Activated CD4-positive, CD25-positive, alpha-beta regulatory T cell (primary cell): Measurements from ENCODE around the gene C1QBP.
"Not testable (repeated sequence)": the region's sequence is repeated elsewhere in the genome, so short reads cannot be mapped to it uniquely, and the experiment has no call there.

Source experiments
- DNase-seq, 4 experiments: peaks; one replicate each; lab custom pipeline; 2025; lab: John Stamatoyannopoulos, UW

The C1QBP gene

GRCh38 chr17:5438716-5439445 is at the start of gene C1QBP:
TSS of gene C1QBP (minus strand) at chr17:5439155. CDS start at chr17:5439073, 82 bp downstream.
- DNase-seq: peak; percentile 84 to 90 (median 86)

- DNase-seq: no peak
Measured at GRCh38 chr17:5488752-5489151, 49.8 kb upstream of the C1QBP start.

GRCh38 chr17:5486206-5487124 is 47.5 kb upstream of the C1QBP start, which contains the start of gene MIS12:
TSS of gene MIS12 (plus strand) at chr17:5486566. CDS start at chr17:5488863, 2,297 bp downstream.
- peak; percentile 91 to 96 (median 94) for DNase-seq

DNA sequence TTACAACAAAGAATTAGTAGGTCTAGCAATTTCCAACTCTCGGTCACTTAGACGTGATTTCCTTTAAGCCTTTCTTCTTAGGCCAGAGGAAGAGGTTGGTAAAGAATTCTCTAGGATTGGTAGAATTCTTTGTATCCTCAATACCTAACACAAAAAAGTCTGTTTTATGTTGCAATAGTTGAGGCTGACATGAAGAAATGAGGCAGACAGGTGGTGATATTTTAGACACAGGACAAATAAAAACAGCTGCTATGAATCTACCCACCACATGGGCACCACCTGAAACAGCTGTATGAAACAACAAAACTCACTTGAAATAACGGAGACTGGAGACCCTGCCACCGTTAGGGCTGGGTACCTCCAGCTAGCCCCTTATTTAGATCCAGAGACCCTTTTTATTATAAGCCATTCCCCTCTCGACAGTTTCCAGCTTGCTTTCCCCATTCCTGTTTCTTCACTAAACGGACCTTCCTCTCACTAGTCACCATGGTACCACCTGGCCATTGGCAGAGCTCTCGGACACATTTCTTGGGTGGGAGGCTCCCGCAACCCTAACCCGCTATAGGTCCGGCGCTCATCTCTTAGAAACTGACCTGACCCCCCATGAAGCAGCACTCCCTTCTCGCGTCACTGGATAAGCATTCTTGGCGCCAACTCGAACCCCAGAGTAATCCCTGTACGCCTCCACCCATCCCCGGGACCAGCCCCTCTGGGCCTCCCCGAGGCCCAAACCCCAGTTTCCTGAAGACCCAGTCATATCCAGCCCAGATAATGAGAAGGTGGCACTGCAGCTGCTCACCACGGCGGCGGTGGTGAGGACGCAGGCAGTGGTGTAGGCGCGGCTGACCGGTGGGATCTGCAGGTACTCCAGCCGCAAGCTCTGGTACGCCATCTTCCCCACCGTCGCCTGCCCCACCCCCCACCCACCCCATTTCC is 46.6 kb upstream of the C1QBP start, which contains the start of gene DERL2:
Gene DERL2, minus strand, starts transcription at position 909 of the 936 bp plus-strand sequence. Its CDS starts 17 bp downstream, at position 892.
- DNase-seq: no peak

- DNase-seq: no peak
Measured at GRCh38 chr17:5481451-5481850, 42.5 kb upstream of the C1QBP start.

DNA sequence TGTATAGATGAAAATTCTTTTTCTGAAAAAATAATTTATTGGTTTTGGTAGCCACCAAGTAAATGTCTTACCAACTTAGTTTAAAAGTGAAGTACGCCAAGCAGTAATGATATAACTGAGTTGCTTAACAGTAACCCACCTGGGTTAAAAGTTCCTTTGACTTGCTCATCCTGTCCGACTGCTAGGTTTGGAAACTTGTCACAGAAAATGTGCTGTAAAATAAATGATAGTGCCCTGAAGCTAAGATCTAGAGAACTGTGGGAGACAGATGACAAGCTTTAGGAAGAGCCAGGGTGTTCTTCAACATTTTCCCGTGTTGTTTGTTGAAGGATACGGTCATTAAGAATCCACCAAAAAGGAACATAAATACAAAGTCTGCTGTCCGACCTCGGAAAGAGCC is 42.0 kb upstream of the C1QBP start:
- no peak for DNase-seq

DNA sequence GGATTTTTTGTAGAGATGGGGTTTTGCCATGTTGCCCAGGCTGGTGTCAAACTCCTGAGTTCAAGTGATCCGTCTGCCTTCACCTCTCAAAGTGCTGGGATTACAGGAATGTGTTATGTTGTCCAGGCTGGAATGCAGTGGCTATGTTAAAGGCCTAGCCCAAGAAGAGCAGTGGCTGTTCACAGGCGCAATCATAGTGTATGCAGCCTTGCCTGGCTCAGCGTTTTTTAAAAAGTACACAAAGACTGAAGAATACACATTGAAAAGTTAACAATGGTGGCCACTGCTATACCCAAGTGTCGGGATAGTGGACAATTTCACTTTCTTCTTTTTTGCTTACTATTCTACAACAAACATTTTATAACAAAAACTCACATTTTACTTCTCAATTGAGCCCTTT is 40.0 kb upstream of the C1QBP start:
- no peak for DNase-seq

DNA sequence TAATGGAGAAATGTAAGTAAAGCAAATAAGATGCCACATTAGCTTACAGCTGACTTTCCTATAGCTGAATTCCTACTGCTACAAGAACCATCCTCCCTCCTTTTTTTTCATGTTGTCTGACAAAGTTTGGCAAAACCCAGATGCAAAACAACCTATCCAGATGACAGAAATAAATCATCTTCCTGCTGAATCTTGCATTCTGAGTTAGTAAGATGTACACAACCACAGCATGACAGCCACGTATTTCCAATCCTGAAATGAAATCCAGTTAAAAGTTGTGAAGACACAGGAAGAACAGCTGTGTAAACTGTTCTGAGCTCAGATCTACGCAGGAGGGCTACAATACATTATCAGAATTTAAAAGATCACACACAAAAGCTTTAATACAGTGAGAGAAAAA is 35.0 kb upstream of the C1QBP start:
- no peak for DNase-seq

- DNase-seq: no peak
Measured at GRCh38 chr17:5472511-5472910, 33.6 kb upstream of the C1QBP start.

GRCh38 chr17:5468075-5468473 is 29.1 kb upstream of the C1QBP start:
- no peak for DNase-seq

DNA sequence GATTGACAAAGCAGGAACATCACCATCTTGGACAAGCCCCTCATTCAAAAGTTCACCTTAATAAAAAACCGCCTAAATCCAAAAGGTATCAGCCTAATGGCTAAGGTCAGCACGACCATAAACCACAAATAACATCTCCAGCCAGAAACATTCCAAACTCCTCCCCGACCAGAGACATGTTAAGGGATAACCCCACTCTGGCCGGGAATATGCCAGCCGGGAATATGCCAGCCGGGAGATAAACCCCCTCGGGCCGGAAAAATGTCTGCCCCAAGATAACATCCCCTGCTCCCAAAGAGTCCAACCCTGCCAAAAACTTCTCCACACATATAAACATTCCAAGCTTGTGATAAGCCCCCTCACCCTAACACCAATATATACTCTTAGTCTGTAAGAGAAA is 28.5 kb upstream of the C1QBP start:
- no peak for DNase-seq

DNA sequence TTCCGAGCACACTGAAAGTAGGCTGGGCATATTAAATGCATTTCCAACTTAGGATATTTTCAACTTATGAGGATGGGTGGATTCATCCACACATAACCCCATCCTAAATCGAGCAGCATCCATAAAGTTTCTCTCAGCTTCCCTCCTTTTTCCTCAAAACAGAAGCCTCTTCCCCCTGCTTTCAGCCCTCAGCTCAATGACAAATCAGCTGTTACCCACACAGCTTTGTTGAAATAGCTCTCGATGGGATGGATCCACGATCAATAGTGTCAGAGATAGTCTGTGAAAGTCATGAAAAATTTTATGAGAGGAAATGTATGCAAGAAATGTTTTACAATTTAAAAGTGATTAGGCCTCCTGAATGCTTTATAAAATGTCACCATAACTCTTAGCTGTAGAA is 27.3 kb upstream of the C1QBP start:
- no peak for DNase-seq

DNA sequence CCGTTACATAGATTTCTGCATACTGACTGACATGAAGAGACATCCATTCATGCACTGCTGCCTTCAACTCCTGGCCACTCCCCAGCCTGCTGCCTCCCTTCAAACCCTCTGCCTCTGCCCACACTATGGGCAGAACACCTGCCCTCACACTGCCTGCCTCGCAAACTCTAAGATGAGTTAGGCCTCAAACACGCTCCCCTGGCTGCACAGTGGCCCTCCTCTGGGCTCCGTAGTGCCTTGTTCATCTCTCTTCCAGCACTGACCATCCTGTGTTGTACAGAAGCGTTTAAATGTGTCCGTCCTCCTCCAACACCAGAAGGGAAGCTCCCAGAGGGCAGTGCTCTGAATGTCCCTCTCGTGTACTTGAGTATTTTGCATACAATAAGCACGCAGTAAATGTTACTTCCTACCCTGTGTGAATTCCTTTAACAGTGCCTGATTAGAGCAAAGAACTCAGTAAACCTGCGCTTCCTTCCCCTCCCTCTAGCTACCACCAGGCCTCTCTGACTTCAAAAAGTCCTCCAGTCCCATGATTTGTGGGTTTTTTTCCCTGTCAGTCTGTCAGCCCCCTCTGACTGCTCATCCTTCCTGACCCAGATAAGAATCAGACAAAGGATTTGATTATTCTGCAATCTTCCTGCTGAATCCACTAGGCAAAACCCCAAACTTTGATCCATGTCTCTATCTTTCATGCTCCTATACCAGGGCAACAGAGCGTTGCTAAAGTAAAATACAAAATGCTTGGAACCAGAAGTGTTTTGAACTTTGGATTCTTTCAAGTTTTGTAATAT is 26.0 kb upstream of the C1QBP start:
- DNase-seq: no peak

DNA sequence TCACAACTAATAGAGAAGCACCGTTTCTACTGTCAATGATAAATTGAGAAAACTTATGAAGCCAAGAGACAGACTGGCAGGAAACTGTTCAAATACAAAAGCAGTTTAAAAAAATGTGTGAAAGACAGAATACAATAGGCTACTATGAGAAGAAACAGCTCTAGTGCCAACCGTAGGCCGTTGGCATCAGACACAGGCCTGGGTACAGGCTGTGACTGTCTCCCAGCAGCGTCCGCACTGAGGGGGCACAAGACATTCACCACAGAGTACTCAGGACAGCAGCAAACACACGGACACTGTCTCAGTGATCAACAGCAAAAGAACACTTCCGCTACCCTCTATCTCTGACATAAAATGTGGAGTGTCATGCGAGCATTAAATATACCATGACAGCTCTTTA is 7.8 kb upstream of the C1QBP start:
- DNase-seq: no peak

DNA sequence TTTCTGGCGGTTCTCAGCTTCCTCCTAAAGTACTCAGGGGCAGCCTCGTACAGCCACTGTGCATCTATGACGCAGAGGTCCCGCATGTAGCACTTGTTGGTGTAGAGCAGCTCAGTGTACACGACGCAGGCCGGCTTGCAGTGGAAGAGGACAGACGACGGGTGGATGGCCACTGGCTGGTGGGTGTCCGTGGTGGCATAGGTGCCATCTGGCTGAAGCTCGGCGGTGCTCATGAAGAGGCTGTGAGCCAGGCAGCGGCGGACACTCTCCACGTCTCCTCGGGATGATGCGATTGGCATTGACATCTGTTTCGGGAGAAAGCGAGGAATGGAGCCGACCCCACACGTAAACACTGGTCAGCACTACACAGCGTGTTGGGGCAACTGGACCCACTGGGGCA is 5.3 kb upstream of the C1QBP start:
- no peak for DNase-seq

GRCh38 chr17:5443728-5444127 is 4.8 kb upstream of the C1QBP start:
- no peak for DNase-seq

DNA sequence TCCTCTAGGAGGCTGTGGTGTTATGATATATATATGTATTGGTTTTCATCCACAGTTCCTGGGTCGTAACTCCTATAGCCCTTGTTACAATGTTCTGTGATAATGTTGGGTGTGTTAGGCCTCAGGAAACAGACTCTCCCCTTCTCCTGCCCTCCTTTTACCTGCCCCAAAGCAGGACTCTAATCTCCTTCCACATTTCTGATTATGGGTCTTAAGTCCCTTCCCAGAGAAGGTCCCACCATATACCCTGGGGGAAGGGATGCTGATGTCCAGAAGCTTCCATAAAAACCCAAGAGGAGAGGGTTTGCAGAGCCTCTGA is 450 bp upstream of the C1QBP start:
- DNase-seq: no peak

GRCh38 chr17:5437721-5438317 is 1.1 kb downstream of the C1QBP start:
- DNase-seq: no peak

DNA sequence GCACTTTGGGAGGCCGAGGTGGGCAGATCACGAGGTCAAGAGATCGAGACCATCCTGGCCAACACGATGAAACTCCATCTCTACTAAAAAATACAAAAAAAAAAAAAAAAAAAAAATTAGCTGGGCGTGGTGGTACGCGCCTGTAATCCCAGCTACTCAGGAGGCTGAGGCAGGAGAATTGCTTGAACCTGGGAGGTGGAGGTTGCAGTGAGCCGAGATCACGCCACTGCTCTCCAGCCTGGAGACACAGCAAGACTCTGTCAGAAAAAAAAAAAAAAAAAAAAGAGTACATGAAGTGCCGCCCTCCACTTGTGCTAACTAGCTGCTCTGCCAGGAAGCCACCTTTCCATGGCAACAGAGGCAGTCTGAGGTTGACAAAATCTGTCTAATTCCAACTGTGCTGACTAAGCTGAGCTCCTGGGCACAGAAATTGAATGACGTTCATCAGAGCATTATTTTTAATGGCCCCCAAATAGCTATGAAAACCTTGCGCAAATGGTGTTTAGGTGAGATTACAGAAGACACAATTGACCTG is 3.1 kb downstream of the C1QBP start:
- not testable (repeated sequence) for DNase-seq

GRCh38 chr17:5434984-5435383 is 4.0 kb downstream of the C1QBP start:
- DNase-seq: no peak
